Measurements from ENCODE around the gene TAF15. TPM values are rescaled to one million over a fixed set of nuclear protein-coding genes. Genes with fewer than 3 reads are reported as not detected.

Gene TAF15
- polyA plus RNA-seq, 1 donor from 2014 or later, result 45.8 TPM

DNA sequence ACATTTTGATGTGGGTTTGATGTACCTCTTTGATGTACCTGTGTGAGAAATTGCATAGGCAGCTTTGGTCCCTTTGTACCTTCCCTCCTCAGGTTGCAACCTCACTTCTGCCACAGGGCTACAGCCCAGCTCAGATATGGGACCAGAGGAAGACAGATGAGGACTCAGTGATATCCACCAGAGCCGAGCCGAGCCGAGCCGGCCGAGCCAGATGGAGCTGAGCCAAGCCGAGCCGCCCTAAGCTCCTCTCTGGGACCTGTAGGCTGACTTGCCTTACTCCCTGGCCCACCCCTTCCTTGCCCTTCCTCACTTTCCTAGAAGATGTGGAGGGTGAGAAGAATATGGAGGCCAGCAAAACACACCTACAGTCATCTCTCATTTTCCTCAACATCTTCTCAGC lies 55.6 kb downstream of the TAF15 start:
- no peaks in the 10 kb centered on the region for H3K9me2 ChIP-seq (ENCODE audit: insufficient read depth, low read length)
- H2AFZ ChIP-seq (ENCODE audit: low read depth, low read length), result no peak overlapping the region
- H3K36me3 ChIP-seq (ENCODE audit: insufficient read depth, low read length), result no peaks in the 10 kb centered on the region
- H4K20me1 ChIP-seq (ENCODE audit: insufficient read depth), result no peaks in the 10 kb centered on the region
- no peak overlapping the region for H3K4me3 ChIP-seq (ENCODE audit: low read length)
- no peak overlapping the region for H3K27ac ChIP-seq (ENCODE audit: low read length)
- H3K79me2 ChIP-seq (replicated peaks; ENCODE audit: insufficient read depth, low read length), result no peaks in the 10 kb centered on the region
- no peaks in the 10 kb centered on the region for H3K9me3 ChIP-seq (ENCODE audit: low read length)
- H3K27me3 ChIP-seq (ENCODE audit: insufficient read depth, low read depth, low read length), result no peaks in the 10 kb centered on the region
- H3K9ac ChIP-seq (ENCODE audit: low read length), result no peak overlapping the region
- no peak overlapping the region for H3K4me2 ChIP-seq (ENCODE audit: low read length)
- TF ChIP-seq EP300 (conservative IDR thresholded peaks at IDR 0.05; ENCODE audit: poor library complexity, severe bottlenecking) (no peak), EZH2 (IDR thresholded peaks at IDR 0.05; ENCODE audit: borderline replicate concordance, insufficient read depth, low read length, poor library complexity, severe bottlenecking) (no peak), SMC3 (conservative IDR thresholded peaks at IDR 0.05; ENCODE audit: poor library complexity) (no peak), RAD21 (conservative IDR thresholded peaks at IDR 0.05) (no peak), TAF1 (IDR thresholded peaks at IDR 0.05; ENCODE audit: low read depth) (no peak), MXI1 (conservative IDR thresholded peaks at IDR 0.05; ENCODE audit: poor library complexity, severe bottlenecking) (no peak), CTCF (IDR thresholded peaks at IDR 0.05; ENCODE audit: poor library complexity, severe bottlenecking) (no peak), REST (IDR thresholded peaks at IDR 0.05; ENCODE audit: borderline replicate concordance) (no peak), POLR2AphosphoS5 (IDR thresholded peaks at IDR 0.05) (no peak)
- H3F3A ChIP-seq (ENCODE audit: insufficient read depth, low read length, poor library complexity, severe bottlenecking), result no peaks in the 10 kb centered on the region

DNA sequence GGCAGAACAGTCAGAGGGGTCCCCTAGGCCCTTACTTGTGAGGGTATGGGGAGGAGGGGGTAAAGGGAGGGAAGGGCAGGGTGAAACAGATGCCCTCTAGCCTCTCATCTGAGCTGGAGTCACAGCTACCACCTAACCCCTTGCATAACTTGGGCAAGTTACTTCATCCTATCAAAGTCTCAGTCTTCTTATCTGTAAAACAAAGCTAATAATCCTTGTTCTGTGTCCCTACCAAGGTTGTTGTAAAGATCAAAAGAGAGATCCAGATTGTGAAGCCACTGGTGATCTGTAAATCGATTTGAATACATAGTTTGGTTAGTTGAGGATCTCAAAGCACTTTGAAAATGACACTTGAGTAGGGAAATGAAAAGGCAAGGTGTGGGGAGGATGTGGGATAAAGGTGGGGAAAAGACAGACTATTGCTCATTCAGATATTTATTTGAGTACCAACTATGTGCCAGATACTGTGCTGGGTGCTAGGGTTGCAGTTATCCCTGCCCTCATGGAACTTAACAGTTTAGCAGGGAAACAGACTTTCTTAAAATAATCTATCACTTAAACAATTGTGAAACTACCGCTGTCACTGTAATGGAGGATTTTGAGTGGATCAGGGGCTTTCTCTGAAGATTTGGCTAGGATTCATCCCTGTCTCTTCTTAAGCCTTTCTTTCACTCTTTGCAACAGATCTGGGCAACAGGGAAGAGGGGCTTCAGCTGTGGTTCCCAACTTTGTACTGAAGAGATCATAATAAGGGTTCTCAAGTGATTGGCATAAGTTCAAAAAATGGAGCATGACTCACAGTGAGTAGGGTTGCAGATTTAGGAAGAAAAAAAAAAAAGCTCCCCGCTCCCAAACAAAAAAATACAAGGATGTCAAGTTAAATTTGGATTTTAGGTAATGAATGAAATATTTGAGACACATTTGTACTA lies 56.4 kb downstream of the TAF15 start:
- no peaks in the 10 kb centered on the region for H3K9me2 ChIP-seq (ENCODE audit: insufficient read depth, low read length)
- H3K9ac ChIP-seq (ENCODE audit: low read length), result no peak overlapping the region
- no peak overlapping the region for H3K4me3 ChIP-seq (ENCODE audit: low read length)
- TF ChIP-seq REST (IDR thresholded peaks at IDR 0.05; ENCODE audit: borderline replicate concordance) (no peak), SMC3 (conservative IDR thresholded peaks at IDR 0.05; ENCODE audit: poor library complexity) (no peak), RAD21 (conservative IDR thresholded peaks at IDR 0.05) (no peak), CTCF (IDR thresholded peaks at IDR 0.05; ENCODE audit: poor library complexity, severe bottlenecking) (no peak), TAF1 (IDR thresholded peaks at IDR 0.05; ENCODE audit: low read depth) (no peak), EP300 (conservative IDR thresholded peaks at IDR 0.05; ENCODE audit: poor library complexity, severe bottlenecking) (no peak), POLR2AphosphoS5 (IDR thresholded peaks at IDR 0.05) (no peak), MXI1 (conservative IDR thresholded peaks at IDR 0.05; ENCODE audit: poor library complexity, severe bottlenecking) (no peak), EZH2 (IDR thresholded peaks at IDR 0.05; ENCODE audit: borderline replicate concordance, insufficient read depth, low read length, poor library complexity, severe bottlenecking) (no peak)
- no peak overlapping the region for H3K4me2 ChIP-seq (ENCODE audit: low read length)
- no peak overlapping the region for H2AFZ ChIP-seq (ENCODE audit: low read depth, low read length)
- H3K27me3 ChIP-seq (ENCODE audit: insufficient read depth, low read depth, low read length), result no peaks in the 10 kb centered on the region
- H3K36me3 ChIP-seq (ENCODE audit: insufficient read depth, low read length), result no peaks in the 10 kb centered on the region
- no peaks in the 10 kb centered on the region for H4K20me1 ChIP-seq (ENCODE audit: insufficient read depth)
- H3F3A ChIP-seq (ENCODE audit: insufficient read depth, low read length, poor library complexity, severe bottlenecking), result no peaks in the 10 kb centered on the region
- H3K79me2 ChIP-seq (replicated peaks; ENCODE audit: insufficient read depth, low read length), result no peaks in the 10 kb centered on the region
- no peak overlapping the region for H3K27ac ChIP-seq (ENCODE audit: low read length)
- no peaks in the 10 kb centered on the region for H3K9me3 ChIP-seq (ENCODE audit: low read length)
